HG02610 (cell line): ENCODE data around the gene ACSM2B.
"Not testable (repeated sequence)": the region's sequence is repeated elsewhere in the genome, so short reads cannot be mapped to it uniquely, and the experiment has no call there.

Experiments used
- ATAC-seq: cut with Tn5 transposase; IDR thresholded peaks from one replicate; pipeline ENCODE4 v1.9.1; 2021; ENCODE audit warnings: mild to moderate bottlenecking, moderate library complexity; ENCODE audit not compliant: unreplicated experiment

Gene ACSM2B

DNA sequence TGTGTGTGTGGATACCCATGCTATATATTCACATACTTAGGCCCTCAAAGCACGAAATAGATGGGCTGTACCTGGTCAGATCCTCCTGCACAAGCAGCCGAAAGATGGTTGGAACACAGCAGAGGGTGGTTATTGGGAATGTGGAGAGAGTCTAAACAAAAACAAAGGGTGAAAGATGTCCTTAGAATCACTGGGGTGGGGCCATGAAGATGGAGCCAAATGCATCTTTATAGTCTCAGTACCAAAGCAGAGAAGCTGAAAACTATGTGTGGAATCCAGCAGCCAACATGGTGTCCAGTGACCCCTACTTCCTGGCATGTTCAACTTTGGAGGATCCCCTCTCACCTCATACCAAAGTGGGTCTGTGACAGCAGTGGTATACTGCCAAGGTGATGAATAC is 19.5 kb upstream of the ACSM2B start:
- ATAC-seq = not testable (repeated sequence)

DNA sequence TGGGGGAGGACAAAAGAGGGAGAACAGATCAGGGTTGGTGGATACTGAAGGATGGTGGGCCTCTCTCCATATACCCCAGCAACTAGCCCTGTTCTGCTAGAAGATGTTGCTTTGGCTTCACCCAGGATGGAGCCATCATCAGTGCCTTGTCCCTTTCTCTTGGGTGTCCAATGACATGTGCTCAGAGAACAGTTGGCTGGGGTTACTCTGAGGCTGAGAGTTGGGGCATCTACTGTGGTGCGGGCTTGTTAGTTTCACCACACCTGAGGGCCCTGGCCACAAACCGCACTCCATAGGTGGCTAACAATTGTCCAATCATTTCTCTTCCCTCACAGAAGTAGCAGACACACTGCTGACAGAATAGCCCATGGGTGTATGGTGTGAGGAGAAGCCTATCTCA is 18.9 kb upstream of the ACSM2B start:
- not testable (repeated sequence) for ATAC-seq

DNA sequence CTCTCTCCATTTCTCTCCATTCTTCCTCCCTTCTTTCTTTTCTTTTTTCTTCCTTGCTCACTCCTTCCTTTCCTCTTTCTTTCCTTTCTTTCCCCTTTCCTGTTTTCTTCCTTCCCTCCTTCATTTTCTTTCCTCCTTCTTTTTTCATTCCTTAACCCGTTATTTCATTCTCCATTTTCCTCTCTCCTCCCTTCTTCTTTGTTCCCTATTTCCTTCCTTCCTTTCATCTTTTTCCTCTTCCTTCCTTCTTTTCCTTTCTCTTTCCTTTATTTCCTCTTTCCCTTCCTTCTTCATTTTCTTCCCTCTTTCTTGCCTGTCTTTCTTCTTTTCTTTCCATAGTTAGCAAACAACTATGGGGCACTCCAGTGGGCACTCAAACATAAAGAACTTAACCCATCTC is 16.6 kb upstream of the ACSM2B start:
- ATAC-seq = not testable (repeated sequence)

DNA sequence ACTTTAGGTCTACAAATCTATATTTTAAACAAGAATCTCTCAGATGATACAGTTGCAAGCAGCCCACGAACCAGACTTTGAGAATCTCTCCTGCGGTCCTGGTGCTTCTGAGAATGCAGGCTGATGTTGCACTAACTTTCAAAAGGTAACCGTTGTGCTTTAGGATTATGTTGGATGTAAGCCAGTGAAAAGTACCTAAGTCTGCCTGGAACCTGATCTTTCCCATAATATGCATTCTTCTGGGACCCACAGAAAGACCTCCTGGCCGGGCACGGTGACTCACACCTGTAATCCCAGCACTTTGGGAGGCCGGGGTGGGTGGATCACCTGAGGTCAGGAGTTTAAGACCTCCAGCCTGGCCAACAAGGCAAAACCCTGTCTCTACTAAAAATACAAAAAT is 13.3 kb upstream of the ACSM2B start:
- not testable (repeated sequence) for ATAC-seq

DNA sequence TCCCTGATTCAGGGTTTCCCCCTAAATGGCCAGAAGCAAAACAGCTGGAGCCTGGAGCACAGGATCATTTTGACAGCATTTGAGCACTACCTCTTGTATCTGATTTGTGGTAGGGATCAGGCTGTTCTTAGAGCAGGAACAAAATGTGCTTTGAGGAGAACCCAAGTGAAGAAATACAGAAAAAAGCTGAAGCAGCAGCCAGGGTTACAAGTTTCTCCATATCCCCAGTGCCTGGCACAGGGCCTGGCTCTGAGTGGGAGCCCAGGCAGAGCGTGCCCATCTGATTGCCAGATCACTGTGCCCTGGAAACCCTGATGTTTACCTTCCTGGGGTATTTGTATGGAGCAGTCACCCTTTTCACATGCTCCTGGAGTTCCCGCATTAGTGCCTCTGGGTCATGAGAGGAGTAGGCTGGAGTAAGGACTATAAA is 11.5 kb upstream of the ACSM2B start:
- not testable (repeated sequence) for ATAC-seq

DNA sequence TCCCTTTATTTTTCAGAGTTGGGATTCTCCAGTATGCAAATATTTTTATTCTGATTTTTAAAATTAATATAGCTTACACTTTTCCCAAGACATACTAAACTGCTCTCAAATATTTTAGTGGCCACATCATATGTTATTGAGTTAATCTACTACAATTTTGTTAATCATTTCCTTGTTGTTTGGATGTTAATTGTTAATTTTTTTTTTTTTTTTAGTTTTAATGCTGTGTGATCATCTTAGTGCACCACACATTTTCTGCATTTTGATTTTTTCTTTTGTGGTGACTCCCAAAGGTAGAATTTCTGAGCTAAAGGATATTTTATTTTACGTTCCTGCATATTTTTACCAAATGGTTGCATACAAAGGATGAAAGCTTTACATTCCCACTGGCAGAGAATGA is 10.5 kb upstream of the ACSM2B start:
- not testable (repeated sequence) for ATAC-seq

DNA sequence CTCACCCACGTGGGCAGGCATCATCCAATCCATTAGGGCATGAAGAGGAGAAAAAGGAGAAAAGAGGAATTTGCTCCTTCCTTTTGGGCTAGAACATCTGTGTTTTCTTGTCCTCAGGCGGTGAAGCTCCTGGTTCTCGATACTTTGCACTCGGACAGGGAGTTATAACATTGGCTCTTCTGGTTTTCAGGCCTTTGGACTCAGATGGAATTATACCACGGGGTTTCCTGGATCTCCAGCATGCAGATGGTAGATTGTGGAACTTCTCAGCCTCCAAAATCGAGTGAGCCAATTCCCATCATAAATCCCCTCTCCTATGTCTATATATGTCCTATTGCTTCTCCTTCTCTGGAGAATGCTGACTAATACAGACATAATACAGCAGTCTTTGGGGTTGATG is 9.9 kb upstream of the ACSM2B start:
- not testable (repeated sequence) for ATAC-seq

DNA sequence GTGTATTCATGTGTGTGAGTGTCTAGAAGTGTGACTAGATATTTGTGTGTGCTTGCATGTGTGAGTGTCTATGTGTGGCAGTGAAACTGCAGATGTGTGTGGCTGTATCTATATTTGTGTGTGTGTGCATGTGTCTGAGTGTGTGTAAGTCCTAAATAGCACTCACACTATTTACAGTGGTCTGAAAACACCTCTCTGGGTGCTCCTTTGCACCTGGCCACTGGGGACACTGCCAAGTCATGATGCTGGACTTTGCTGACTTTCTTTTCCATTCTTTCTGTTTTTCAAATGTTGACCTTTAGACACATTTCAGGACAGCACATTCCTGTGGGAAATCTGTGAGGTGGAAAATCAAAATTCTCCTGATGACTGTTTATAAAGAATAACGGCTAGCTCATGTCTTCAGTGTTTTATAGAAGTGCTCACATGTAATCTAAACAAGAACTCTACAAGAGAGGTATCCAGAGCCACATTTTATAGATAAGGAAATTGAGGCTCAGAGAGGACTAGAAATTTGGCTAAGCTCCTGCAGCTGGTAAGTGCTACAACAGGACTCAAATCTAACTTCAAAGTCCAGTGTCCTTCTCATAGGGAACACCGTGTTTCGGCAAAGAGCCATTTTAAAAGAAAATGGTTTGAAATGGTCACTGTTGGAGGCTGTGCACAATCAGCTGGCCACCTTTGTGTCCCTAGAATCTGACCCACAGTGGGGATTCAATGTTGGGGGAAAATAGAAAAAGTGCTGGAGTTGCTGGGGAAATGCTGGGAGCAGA is 4.5 kb upstream of the ACSM2B start:
- ATAC-seq = not testable (repeated sequence)

DNA sequence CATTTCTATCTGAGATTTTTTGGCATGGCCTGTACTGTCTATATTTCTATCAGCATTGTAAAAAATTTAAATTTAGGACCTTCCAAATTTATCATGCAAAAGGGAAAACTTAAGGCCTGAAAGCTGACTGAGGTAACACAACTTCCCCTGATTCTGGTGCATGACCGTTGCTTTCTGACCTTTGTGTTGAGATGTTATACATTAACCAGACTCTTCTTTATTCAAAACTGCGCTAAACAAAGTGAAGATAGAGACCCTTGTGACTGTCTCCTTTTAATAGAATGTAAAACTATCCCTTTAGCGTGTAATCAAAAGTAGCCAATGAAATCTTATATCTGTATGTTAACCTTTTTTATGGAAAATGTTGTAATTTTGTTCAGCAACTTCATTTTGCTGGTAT is 1.9 kb upstream of the ACSM2B start:
- not testable (repeated sequence) for ATAC-seq

DNA sequence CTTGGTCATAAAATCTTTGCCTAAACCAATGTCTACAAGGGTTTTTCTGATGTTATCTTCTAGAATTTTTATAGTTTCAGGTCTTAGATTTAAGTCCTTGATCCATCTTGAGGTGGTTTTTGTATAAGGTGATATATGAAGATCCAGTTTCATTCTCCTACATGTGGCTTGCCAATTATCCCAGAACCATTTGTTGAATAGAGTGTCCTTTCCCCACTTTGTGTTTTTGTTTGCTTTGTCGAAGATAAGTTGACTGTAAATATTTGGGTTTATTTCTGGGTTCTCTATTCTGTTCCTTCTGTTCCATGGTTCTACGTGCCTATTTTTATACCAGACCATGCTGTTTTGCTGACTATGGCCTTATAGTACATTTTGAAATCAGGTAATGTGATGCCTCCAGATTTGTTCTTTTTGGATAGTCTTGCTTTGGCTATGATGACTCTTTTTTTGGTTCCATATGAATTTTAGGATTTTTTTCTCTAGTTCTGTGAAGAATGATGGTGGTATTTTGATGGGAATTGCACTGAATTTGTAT is 7.0 kb downstream of the ACSM2B start:
- not testable (repeated sequence) for ATAC-seq

DNA sequence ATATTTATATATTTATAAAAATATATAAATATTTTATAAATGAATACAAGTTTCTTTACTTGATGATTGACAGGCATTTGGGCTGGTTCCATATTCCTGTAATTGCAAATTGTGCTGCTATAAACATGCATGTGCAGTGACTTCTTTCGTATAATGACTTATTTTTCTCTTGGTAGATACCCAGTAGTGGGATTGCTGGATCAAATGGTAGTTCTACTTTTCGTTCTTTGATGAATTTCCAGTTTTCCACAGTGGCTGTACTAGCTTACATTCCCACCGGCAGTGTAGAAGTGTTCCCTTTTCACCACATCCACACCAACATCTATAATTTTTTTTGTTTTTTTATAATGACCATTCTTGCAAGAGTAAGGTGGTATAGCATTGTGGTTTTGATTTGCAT is 7.8 kb downstream of the ACSM2B start:
- no peak for ATAC-seq

DNA sequence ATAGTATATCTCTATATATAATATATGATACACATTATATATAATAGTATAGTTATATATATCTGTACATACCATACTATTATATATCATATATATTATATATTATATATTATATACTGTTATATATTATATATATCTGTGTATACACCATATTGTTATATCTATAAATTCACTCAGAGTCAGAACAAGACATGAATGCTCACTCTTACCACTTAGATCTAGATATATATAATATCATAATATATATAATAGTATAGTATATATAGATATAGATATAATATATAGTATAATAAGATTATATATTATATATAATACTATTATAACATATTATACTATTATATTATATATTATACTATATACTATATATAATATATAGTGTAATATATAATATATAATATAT is 9.3 kb downstream of the ACSM2B start:
- ATAC-seq = no peak

DNA sequence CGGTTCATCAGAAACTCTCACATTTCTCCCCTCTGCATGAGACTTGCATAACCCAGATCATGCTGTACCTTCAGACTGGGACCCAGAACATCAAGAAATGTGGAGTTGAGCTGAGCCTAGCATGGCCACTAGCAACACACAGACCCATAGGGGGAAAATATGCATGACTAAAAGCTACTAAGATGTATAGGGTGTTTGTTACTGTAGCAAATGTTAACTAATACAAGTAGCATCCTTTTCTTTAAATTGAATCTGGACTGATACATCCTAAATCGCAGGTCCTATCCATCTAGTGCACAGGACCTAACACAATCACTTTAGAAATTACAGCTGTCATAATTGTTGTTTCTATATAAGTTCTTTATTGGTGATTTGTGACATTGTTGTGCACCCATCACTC is 10.8 kb downstream of the ACSM2B start:
- not testable (repeated sequence) for ATAC-seq

DNA sequence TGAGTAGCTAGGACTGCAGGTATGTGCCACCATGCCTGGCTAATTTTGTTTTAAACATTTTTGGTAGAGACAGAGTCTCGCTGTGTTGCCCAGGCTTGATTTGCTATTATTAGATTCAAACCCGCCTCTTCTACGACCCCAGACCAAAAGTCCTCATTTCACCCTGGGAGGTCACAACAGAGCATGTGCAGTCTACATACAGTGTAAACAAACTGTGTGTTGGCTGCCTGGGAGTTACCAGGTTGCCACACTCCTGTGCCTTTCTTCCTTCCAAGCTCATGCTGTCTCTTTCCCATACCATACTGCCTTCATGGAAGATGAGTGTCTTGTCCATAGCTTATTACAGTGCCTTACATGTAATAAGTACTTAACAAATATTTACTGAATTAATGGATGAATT is 11.9 kb downstream of the ACSM2B start:
- not testable (repeated sequence) for ATAC-seq

DNA sequence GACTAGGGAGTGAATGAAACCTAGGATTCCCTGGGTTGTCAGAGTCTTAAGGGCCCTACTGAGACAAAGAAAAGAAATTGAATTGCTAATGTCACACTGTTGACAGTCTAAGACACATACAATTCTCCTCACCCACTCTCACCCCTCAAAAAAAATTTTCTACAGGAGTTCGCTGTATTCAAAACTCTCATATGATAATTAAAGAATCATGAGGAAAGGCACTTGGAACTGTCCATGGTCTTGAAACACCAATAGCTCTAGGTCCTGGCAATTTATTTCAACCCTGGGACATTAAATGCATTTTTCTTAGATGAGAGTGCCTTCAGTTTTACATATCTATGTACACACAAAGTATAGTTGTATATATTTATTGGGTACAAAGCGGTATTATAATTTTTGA is 20.5 kb downstream of the ACSM2B start:
- ATAC-seq = not testable (repeated sequence)

DNA sequence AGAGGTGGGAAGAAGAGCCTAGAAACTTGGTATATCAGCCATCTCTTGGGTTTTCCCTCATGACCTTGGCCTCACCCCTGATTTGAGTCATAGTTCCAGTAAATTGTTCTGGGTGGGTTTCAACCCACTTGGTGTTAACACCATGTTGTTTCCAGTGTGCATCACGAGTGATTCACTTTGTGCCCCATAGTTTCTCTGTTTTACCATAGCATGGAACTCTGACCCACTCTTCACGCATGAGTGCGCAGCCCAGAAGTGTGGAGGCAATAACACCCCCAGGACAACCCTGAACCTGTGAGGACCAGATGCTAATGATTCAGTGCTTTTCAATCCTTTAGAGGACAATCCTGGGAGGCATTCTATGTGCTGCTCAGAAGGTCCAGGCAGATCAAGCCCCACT is 21.5 kb downstream of the ACSM2B start:
- ATAC-seq = not testable (repeated sequence)

DNA sequence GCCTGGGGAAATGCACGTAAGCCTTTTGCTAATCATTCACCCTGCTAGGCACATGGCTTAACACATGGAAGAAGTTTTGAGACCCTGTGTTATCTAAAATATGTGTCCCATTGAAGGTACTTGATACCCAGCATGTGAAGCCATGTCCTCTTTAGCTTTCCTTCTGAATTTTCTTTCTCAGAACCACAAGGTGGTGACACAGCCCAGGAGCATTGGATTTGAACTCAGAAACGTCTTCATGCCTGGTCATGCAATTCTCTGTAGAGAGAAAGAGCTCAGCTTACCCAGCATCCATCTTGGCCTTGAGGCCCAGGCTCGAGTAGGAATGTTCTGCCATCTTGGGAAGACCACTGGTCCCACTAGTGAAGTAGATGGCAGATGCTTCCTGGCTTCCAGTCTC is 22.7 kb downstream of the ACSM2B start:
- not testable (repeated sequence) for ATAC-seq

DNA sequence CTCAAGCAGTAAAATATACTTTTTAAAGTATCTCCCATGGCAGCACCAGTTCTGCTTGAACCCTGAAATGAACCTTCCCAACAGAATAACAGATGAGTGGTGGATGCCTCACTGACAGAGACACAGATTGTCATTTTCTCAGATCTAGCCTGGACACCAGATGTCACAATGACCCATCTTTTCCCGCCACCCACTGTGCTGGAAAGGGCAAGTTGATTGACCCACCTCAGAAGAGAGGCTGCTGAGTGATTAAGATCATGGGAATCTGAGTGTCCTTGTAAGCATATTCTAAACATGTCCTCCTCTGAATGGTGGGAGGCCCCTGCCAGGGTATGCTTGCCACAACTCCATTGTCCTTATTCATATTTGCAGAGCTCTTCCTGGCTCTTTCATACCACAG is 29.2 kb downstream of the ACSM2B start:
- ATAC-seq = not testable (repeated sequence)

DNA sequence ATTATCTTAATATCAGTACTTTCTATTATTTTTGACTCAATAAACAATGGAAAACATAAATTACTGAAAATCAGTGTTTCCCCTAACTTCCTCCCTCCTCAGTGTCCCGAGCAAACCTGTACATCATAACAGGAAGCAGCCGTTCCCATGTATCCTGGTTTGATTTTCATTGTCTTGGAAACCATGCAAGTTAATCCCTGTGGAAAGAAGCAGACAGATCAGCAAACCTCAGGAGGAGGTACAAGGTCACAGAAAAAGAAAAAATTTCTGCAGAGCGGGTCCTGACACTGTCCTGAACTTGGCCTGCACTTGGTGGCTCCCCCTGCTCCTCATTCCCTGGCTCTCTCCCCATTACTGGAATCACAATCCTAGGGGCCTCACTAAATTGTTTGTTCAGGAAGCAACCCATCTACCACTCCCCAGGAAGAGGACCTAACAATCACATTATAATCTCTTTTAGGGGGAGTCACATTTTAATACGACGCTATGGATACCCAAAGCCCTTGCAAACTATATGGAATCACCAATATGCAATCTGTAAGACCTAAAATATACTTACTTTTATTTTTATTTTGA is 29.8 kb downstream of the ACSM2B start:
- not testable (repeated sequence) for ATAC-seq

DNA sequence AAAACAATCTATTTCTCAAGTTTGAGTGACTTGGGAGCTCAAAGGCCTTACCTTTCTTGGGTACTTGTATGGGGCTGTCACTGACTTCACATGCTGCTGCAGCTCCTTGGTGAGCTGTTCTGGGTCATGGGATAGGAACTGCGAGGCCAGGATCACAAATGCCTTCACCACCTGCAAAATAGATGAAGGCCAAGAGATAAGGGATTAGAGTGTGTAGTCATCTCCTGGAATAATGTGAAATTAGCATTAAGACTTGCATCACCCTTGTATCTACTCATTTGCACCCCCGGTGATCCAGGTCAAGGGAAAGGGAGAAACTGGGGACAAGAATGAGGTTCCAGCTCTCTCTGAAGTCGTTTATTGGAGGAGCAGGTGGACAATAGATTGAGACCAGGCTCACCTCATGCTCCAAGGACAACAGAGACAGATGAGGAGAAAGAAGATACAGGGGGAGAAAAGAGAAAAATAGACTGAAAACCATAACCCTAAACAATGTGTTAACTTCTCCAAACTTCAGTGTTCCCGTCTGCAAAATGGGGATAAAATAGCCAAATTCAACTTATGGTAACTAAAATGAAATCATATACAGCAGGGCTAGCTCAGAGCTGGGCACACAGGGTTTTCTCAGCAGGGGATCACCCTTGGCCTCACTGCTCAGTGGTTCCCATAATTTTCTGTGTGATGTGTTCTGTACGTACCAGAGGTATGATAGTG is 35.4 kb downstream of the ACSM2B start:
- ATAC-seq = not testable (repeated sequence)

DNA sequence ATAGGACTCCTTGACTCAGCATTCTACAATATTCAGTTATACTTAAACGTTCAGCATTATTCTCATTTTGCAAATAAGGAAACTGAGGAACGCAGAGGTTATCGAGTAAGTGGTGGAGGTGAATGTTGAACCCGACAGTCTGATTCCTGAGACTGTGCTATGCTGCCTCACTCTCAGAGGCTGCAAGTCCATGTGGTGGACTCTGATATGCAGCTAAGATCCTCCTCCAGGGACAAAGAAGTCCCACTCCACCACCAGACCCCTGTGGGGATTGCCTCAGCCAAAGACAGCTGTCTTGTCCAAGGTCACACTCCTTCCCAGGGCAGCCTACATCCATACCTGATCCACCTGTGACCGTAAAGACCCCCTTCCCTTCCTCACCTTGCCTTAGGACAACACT is 37.5 kb downstream of the ACSM2B start:
- ATAC-seq = no peak

DNA sequence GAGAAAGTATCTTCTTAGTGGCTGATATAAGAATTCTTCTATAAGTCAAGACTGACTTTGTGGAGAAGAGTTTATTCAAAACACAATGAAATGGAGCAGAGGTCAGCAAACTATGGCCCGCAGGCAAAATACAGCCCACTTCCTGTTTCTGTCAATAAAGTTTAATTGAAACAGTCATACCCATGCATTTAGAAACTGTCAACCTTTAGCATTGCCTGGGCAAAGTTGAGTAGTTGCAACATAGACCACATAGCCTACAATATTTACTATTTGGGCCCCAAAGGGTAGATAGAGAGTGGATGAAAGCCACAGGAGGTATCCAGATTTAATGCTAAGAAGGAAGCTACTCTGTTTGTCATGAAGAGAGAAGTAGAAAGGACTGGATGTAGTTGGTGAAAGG is 38.0 kb downstream of the ACSM2B start:
- no peak for ATAC-seq
